Measurements from ENCODE around the gene ABCA1. TPM values are rescaled to one million over a fixed set of nuclear protein-coding genes. Genes with fewer than 3 reads are reported as not detected.

Gene ABCA1
- total RNA-seq, 4 donors from 2014 or later, result 4.9 to 23.8 (median 21.5) TPM

DNA sequence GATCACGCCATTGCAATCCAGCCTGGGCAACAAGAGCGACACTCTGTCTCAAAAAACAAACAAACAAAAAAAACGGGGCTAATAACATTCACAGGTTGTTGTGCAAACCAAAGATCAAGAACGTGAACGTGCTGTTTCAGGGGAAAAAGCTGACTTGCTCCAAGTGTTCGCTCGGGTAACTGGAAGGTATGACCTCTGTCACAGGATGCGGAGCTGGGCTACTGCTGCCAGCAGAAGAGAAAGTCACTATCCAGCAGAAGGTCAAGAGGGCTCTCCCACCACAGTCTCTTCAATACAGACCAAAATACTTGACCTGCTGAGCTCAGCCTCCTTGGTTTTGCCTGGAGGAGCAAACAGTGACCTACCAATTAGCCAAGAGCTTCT, 59.7 kb downstream of the ABCA1 start:
- Histone ChIP-seq H3K4me3 (no peak overlapping the region), H3K27ac (peak overlapping the region; percentile 84 to 92 (median 90)), H3K4me1 (peaks cover 67 to 69% of the 10 kb centered on the region in 2 donors), H3K36me3 (peaks cover 0 to 10% of the 10 kb centered on the region in 2 donors), H3K9me3 (no peaks in the 10 kb centered on the region), H3K27me3 (no peaks in the 10 kb centered on the region)
- ATAC-seq (peak; percentile 71 to 72), DNase-seq (peak; percentile 49 to 78)
- TF ChIP-seq POLR2A (IDR thresholded peaks at IDR 0.05), result no peak
- in situ Hi-C loops (cut with MboI; ENCODE audit: low sequenced_read_pairs in 4 of 4), result loop anchor here (5.0 to 25.0 kb wide), 10 partner anchors 44 to 547 kb away; no protein-coding TSS in a partner anchor
- intact Hi-C loops (cut with DNase I; ENCODE audit: low total_unique reads), result loop anchor here (2.0 to 5.0 kb wide), 9 partner anchors 39 to 374 kb away; partner anchors contain the start of gene SLC44A1

GRCh38 chr9:104866191-104866590, 61.8 kb downstream of the ABCA1 start:
- in situ Hi-C loops (cut with MboI; ENCODE audit: low sequenced_read_pairs in 4 of 4) (loop anchor here (5.0 to 25.0 kb wide), 10 partner anchors 46 to 549 kb away; no protein-coding TSS in a partner anchor), intact Hi-C loops (cut with DNase I; ENCODE audit: low total_unique reads) (loop anchor here (5.0 kb wide), 4 partner anchors 39 to 376 kb away; partner anchors contain the start of gene SLC44A1)
- DNase-seq, result no peak
- Histone ChIP-seq H3K27ac (peak overlapping the region; percentile 20 to 90 (median 44)), H3K9me3 (no peaks in the 10 kb centered on the region), H3K27me3 (no peaks in the 10 kb centered on the region), H3K4me3 (no peak overlapping the region), H3K4me1 (peaks cover 51 to 54% of the 10 kb centered on the region in 2 donors), H3K36me3 (peaks cover 0 to 14% of the 10 kb centered on the region in 2 donors)
- no peak for ATAC-seq
- no peak for TF ChIP-seq CTCF (IDR thresholded peaks at IDR 0.05 in 4 of 5, conservative IDR thresholded peaks at IDR 0.05 in 1 of 5)
- no peak for TF ChIP-seq POLR2A (IDR thresholded peaks at IDR 0.05)

GRCh38 chr9:104864675-104865104, 63.3 kb downstream of the ABCA1 start:
- H3K36me3 ChIP-seq, result peaks cover 0 to 19% of the 10 kb centered on the region in 2 donors
- in situ Hi-C loops (cut with MboI; ENCODE audit: low sequenced_read_pairs in 4 of 4) (loop anchor here (5.0 to 25.0 kb wide), 10 partner anchors 48 to 550 kb away; no protein-coding TSS in a partner anchor), intact Hi-C loops (cut with DNase I; ENCODE audit: low total_unique reads) (loop anchor here (5.0 kb wide), 4 partner anchors 37 to 378 kb away; partner anchors contain the start of gene SLC44A1)
- DNase-seq (no peak), ATAC-seq (no peak)
- H3K4me3 ChIP-seq, result no peak overlapping the region
- no peaks in the 10 kb centered on the region for H3K27me3 ChIP-seq
- peaks cover 38 to 41% of the 10 kb centered on the region in 2 donors for H3K4me1 ChIP-seq
- H3K9me3 ChIP-seq, result no peaks in the 10 kb centered on the region
- no peak for TF ChIP-seq POLR2A (IDR thresholded peaks at IDR 0.05)
- TF ChIP-seq CTCF (IDR thresholded peaks at IDR 0.05 in 4 of 5, conservative IDR thresholded peaks at IDR 0.05 in 1 of 5), result no peak
- peak overlapping the region; percentile 46 to 90 (median 62) for H3K27ac ChIP-seq

- peaks cover 0 to 27% of the 10 kb centered on the region in 2 donors for H3K36me3 ChIP-seq
- in situ Hi-C loops (cut with MboI; ENCODE audit: low sequenced_read_pairs in 4 of 4), result loop anchor here (5.0 to 25.0 kb wide), 9 partner anchors 121 to 551 kb away; no protein-coding TSS in a partner anchor
- TF ChIP-seq POLR2A (IDR thresholded peaks at IDR 0.05) (no peak), CTCF (IDR thresholded peaks at IDR 0.05 in 4 of 5, conservative IDR thresholded peaks at IDR 0.05 in 1 of 5) (peak; percentile 56 to 78 (median 74))
- peak overlapping the region; percentile 46 to 90 (median 62) for H3K27ac ChIP-seq
- H3K27me3 ChIP-seq, result no peaks in the 10 kb centered on the region
- no peaks in the 10 kb centered on the region for H3K9me3 ChIP-seq
- intact Hi-C loops (cut with DNase I; ENCODE audit: low total_unique reads), result loop anchor here (2.0 kb wide), 1 partner anchor 551 kb away; no protein-coding TSS in a partner anchor
- ATAC-seq (peak; percentile 73 to 79), DNase-seq (peak in 1 of 2 donors; percentile 57)
- no peak overlapping the region for H3K4me3 ChIP-seq
- peaks cover 24 to 35% of the 10 kb centered on the region in 2 donors for H3K4me1 ChIP-seq
Measured at GRCh38 chr9:104863180-104863883, 64.6 kb downstream of the ABCA1 start.

- intact Hi-C loops (cut with DNase I; ENCODE audit: low total_unique reads), result no loop called here
- Histone ChIP-seq H3K4me1 (peaks cover 24 to 29% of the 10 kb centered on the region in 2 donors), H3K27me3 (no peaks in the 10 kb centered on the region), H3K27ac (peak overlapping the region in 3 of 4 donors; percentile 17 to 61 (median 26)), H3K36me3 (peaks cover 3 to 31% of the 10 kb centered on the region in 2 donors), H3K4me3 (no peak overlapping the region), H3K9me3 (no peaks in the 10 kb centered on the region)
- in situ Hi-C loops (cut with MboI; ENCODE audit: low sequenced_read_pairs in 4 of 4), result loop anchor here (5.0 to 25.0 kb wide), 9 partner anchors 123 to 553 kb away; no protein-coding TSS in a partner anchor
- ATAC-seq (no peak), DNase-seq (no peak)
- no peak for TF ChIP-seq POLR2A (IDR thresholded peaks at IDR 0.05)
- TF ChIP-seq CTCF (IDR thresholded peaks at IDR 0.05 in 4 of 5, conservative IDR thresholded peaks at IDR 0.05 in 1 of 5), result no peak
Measured at GRCh38 chr9:104861397-104861796, 66.6 kb downstream of the ABCA1 start.
